DND-41 (cell line): Measurements from ENCODE around the gene C22orf23.

ENCODE experiments used
- ATAC-seq: fragments of 200-7000 bp; cut with Tn5 transposase; 3 replicates; pipeline ENCODE4 v1.9.1; 2021; ENCODE audit warnings: low read depth; ENCODE audit not compliant: insufficient read depth
- DNase-seq: peaks from one replicate; pipeline ENCODE4 v3.0.0-alpha.2; 2020
- H2AFZ ChIP-seq: 2 replicates; pipeline ENCODE4 v1.6.0; 2012; ENCODE audit warnings: low read depth, low read length
- H3K27ac ChIP-seq: 2 replicates; pipeline ENCODE4 v1.5.1; 2012; ENCODE audit warnings: low read length, inconsistent platforms
- H3K27me3 ChIP-seq: fragments of 200-600 bp; sonication (generic); 2 replicates; pipeline ENCODE4 v1.6.0; 2012; ENCODE audit warnings: low read length, mild to moderate bottlenecking, inconsistent platforms; ENCODE audit not compliant: insufficient read depth, poor library complexity
- H3K36me3 ChIP-seq: 2 replicates; pipeline ENCODE4 v1.5.1; 2012; ENCODE audit warnings: low read length, inconsistent platforms; ENCODE audit not compliant: insufficient read depth
- H3K4me1 ChIP-seq: 2 replicates; pipeline ENCODE4 v1.5.1; 2012; ENCODE audit warnings: mild to moderate bottlenecking, low read length; ENCODE audit not compliant: insufficient read depth
- H3K4me2 ChIP-seq: 2 replicates; pipeline ENCODE4 v1.6.0; 2012; ENCODE audit warnings: mild to moderate bottlenecking, moderate library complexity, low read length, inconsistent platforms; ENCODE audit not compliant: insufficient read depth
- H3K4me3 ChIP-seq, 2 experiments: fragments of 200-600 bp in 1 of 2; shearing (Covaris generic) in 1 of 2; 2 replicates each; pipeline ENCODE4 v1.5.1; 2012 to 2016; ENCODE audit warnings: inconsistent platforms in 2 of 2, low read length in 2 of 2, mild to moderate bottlenecking in 2 of 2, low read depth in 1 of 2, moderate library complexity in 1 of 2
- H3K79me2 ChIP-seq: 2 replicates; pipeline ENCODE4 v1.6.0; 2012; ENCODE audit warnings: low read length, inconsistent platforms; ENCODE audit not compliant: insufficient read depth
- H3K9ac ChIP-seq: 2 replicates; pipeline ENCODE4 v1.6.0; 2012; ENCODE audit warnings: low read depth, mild to moderate bottlenecking, inconsistent platforms, low read length, moderate library complexity
- H3K9me3 ChIP-seq: 2 replicates; pipeline ENCODE4 v1.5.1; 2012; ENCODE audit warnings: low read length, moderate library complexity, mild to moderate bottlenecking, inconsistent platforms; ENCODE audit not compliant: insufficient read depth, severe bottlenecking
- H4K20me1 ChIP-seq: 2 replicates; pipeline ENCODE4 v1.6.0; 2012; ENCODE audit warnings: low read length; ENCODE audit not compliant: insufficient read depth
- EZH2 ChIP-seq: IDR thresholded peaks from 3 replicates; pipeline ENCODE4 v1.6.1; 2012; ENCODE audit warnings: borderline replicate concordance, low read depth, mild to moderate bottlenecking, moderate library complexity, low read length, inconsistent platforms; ENCODE audit not compliant: severe bottlenecking
- TF ChIP-seq, protein P1 (sequence below): IDR thresholded peaks from 2 replicates; pipeline ENCODE4 v1.5.1; 2012; ENCODE audit warnings: borderline replicate concordance, low read length, moderate library complexity, mild to moderate bottlenecking; ENCODE audit not compliant: poor library complexity, severe bottlenecking; ENCODE audit errors: extremely low read depth

C22orf23 gene

DNA sequence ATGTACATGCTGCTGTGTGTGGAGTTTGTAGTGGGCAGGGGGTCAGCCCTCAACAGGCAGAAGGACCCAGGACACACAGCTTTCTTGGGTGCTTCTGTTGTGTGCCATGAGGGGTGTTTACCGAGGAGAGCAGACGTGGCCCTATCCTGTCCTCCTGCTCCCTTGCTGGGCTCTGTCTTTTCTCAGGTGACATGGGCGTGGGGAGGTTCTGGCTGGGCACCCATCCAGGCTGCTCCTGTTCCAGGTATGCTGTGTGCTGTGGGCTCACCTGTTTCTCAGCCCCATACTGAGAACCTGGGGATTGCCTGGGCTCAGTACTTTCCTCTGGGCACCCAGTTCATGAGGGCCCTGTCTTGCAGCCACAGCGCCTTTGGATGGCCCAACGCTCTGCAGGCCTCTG lies 24.0 kb downstream of the C22orf23 start:
- H3K27me3 ChIP-seq, result no peaks in the 10 kb centered on the region
- no peaks in the 10 kb centered on the region for H3K79me2 ChIP-seq
- no peak for DNase-seq
- H2AFZ ChIP-seq, result no peak overlapping the region
- no peak overlapping the region for H3K9ac ChIP-seq
- no peak overlapping the region for H3K27ac ChIP-seq
- H3K36me3 ChIP-seq, result peaks cover 52% of the 10 kb centered on the region
- no peak overlapping the region for H3K4me2 ChIP-seq
- H4K20me1 ChIP-seq, result no peaks in the 10 kb centered on the region; the same call in 1 of the 2 replicates
- ATAC-seq, result no peak
- H3K4me3 ChIP-seq, result no peak overlapping the region
- no peaks in the 10 kb centered on the region for H3K9me3 ChIP-seq
- TF ChIP-seq, protein P1, sequence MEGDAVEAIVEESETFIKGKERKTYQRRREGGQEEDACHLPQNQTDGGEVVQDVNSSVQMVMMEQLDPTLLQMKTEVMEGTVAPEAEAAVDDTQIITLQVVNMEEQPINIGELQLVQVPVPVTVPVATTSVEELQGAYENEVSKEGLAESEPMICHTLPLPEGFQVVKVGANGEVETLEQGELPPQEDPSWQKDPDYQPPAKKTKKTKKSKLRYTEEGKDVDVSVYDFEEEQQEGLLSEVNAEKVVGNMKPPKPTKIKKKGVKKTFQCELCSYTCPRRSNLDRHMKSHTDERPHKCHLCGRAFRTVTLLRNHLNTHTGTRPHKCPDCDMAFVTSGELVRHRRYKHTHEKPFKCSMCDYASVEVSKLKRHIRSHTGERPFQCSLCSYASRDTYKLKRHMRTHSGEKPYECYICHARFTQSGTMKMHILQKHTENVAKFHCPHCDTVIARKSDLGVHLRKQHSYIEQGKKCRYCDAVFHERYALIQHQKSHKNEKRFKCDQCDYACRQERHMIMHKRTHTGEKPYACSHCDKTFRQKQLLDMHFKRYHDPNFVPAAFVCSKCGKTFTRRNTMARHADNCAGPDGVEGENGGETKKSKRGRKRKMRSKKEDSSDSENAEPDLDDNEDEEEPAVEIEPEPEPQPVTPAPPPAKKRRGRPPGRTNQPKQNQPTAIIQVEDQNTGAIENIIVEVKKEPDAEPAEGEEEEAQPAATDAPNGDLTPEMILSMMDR, result no peak
- no peak for TF ChIP-seq EZH2
- peaks cover 3% of the 10 kb centered on the region; the same call in 1 of the 2 replicates for H3K4me1 ChIP-seq

DNA sequence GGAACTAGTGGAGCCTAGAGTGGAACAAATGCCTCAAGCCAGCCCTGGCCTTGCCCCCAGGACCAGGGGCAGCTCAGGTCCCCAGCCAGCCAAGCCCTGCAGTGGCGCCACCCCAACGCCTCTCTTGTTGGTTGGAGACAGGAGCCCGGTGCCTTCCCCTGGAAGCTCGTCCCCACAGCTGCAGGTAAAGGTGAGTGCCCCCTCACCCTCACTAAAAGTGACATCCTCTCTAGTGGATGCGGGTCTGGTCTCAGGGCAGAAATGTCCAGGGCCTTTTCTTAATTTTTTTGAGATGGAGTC lies 25.8 kb downstream of the C22orf23 start:
- H3K79me2 ChIP-seq, result no peaks in the 10 kb centered on the region
- no peak overlapping the region for H3K4me3 ChIP-seq
- no peak overlapping the region for H3K4me2 ChIP-seq
- no peaks in the 10 kb centered on the region for H3K4me1 ChIP-seq
- DNase-seq (no peak), ATAC-seq (no peak)
- TF ChIP-seq, protein P1, result no peak
- no peak overlapping the region for H2AFZ ChIP-seq
- no peaks in the 10 kb centered on the region for H3K27me3 ChIP-seq
- H3K36me3 ChIP-seq, result peaks cover 42% of the 10 kb centered on the region
- no peak overlapping the region for H3K27ac ChIP-seq
- no peak overlapping the region for H3K9ac ChIP-seq
- no peaks in the 10 kb centered on the region for H3K9me3 ChIP-seq
- H4K20me1 ChIP-seq, result no peaks in the 10 kb centered on the region; the same call in 1 of the 2 replicates

DNA sequence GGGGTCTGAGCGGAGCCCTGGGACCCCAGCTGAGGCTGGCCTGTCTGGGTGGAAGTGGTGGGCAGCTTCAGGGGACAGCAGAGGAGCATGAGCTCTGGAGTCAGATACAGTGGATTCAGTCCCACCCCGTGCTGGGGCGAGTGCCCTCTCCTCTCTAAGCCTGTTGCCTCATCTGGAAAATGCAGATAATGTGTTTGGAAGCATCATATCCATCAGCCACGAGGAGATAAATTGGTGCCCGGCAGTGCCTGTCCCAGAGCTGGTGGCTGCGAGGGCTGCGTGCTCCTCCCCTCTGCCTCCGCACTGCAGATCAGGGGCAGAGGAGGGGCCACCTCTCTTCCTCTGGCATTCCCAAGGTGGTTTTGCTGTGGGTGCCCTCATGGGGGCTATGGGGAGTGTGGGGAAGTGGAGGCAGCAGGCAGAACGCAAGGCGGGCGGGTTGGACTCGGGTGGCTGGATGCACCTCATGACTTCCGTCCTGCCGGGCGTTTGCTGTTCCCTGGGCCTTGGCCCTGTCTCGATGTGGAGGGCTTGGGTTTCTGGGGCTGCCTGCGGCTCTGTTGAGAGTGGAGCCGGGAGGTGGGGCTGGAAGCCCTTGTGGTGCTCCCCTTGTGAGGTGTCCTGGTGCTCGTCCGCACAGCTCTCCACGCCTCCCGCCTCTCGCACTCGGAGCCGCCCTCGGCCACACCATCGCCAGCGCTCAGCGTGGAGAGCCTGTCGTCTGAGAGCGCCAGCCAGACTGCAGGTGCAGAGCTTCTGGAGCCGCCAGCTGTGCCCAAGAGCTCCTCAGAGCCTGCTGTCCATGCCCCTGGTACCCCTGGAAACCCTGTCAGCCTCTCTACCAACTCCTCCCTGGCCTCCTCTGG lies 26.4 kb downstream of the C22orf23 start:
- Histone ChIP-seq H3K9me3 (no peaks in the 10 kb centered on the region), H3K36me3 (peaks cover 37% of the 10 kb centered on the region), H3K4me3 (no peak overlapping the region), H3K79me2 (no peaks in the 10 kb centered on the region), H3K27me3 (no peaks in the 10 kb centered on the region), H3K27ac (no peak overlapping the region), H3K9ac (no peak overlapping the region), H3K4me1 (no peaks in the 10 kb centered on the region), H4K20me1 (no peaks in the 10 kb centered on the region; the same call in 1 of the 2 replicates), H3K4me2 (no peak overlapping the region), H2AFZ (no peak overlapping the region)
- no peak for TF ChIP-seq EZH2
- TF ChIP-seq, protein P1, result no peak
- ATAC-seq, result no peak
- DNase-seq, result no peak

DNA sequence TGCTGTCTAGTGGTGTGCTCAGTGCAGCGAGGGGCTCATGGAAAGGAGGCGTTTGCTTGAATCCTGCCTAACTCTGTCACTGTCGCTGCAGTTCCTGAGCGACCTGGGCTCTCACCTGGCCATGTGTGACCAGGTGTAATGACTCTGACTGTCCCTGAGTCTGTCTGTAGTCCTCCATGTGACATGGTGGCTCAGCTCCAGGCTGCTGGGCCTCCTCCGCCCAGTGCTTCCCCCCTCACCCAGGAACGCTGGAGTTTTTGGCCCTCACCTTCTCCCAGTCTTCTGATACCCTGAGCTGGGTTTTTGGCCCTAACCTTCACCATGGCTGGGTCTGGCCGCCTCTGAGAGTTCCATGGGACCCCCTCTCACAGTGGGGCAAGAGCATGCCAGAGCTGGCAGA lies 27.0 kb downstream of the C22orf23 start:
- no peak overlapping the region for H3K27ac ChIP-seq
- H3K4me3 ChIP-seq, result no peak overlapping the region
- TF ChIP-seq EZH2, result no peak
- TF ChIP-seq, protein P1, result no peak

More for the DNA sequence above, 27.0 kb downstream of the C22orf23 start:
- Histone ChIP-seq H2AFZ (no peak overlapping the region), H4K20me1 (no peaks in the 10 kb centered on the region; the same call in 1 of the 2 replicates), H3K4me2 (no peak overlapping the region), H3K9ac (no peak overlapping the region), H3K36me3 (peaks cover 33% of the 10 kb centered on the region), H3K27me3 (no peaks in the 10 kb centered on the region), H3K4me1 (no peaks in the 10 kb centered on the region), H3K79me2 (no peaks in the 10 kb centered on the region), H3K9me3 (no peaks in the 10 kb centered on the region)
- DNase-seq (no peak), ATAC-seq (no peak)
